NB4 (cell line): ENCODE data around the gene STX3.

ENCODE experiments used
- CTCF ChIP-seq: IDR thresholded peaks from one replicate; pipeline ENCODE4 v1.5.1; 2012; ENCODE audit warnings: low read depth, low read length
- MAX ChIP-seq: IDR thresholded peaks from 2 replicates; pipeline ENCODE4 v1.6.1; 2011; ENCODE audit warnings: low read depth, low read length

GRCh38 chr11:59730896-59731565 is 24.1 kb upstream of the STX3 start:
- no peak for TF ChIP-seq CTCF
- TF ChIP-seq MAX: no peak
